Esophagus squamous epithelium (tissue), 4 donors: ENCODE measurements around the gene CALN1.

Experiments
- POLR2A ChIP-seq, 4 donors: fragments of 450-650 bp; IDR thresholded peaks; one replicate each; pipeline ENCODE4 v1.6.1; 2017; ENCODE audit warnings: antibody characterized with exemption in 4 of 4, mild to moderate bottlenecking in 4 of 4, moderate library complexity in 3 of 4
- TF ChIP-seq, protein P1 (sequence below), 6 experiments: fragments of 450-650 bp in 4 of 6; fragments of 200-600 bp in 2 of 6; sonication (generic) in 2 of 6; IDR thresholded peaks; one replicate each; pipeline ENCODE4 v1.5.1; 2016 to 2019; ENCODE audit warnings: antibody characterized with exemption in 6 of 6, mild to moderate bottlenecking in 4 of 6, moderate library complexity in 4 of 6

GRCh38 chr7:72317341-72317740, 94.8 kb downstream of the CALN1 start:
- TF ChIP-seq, protein P1, sequence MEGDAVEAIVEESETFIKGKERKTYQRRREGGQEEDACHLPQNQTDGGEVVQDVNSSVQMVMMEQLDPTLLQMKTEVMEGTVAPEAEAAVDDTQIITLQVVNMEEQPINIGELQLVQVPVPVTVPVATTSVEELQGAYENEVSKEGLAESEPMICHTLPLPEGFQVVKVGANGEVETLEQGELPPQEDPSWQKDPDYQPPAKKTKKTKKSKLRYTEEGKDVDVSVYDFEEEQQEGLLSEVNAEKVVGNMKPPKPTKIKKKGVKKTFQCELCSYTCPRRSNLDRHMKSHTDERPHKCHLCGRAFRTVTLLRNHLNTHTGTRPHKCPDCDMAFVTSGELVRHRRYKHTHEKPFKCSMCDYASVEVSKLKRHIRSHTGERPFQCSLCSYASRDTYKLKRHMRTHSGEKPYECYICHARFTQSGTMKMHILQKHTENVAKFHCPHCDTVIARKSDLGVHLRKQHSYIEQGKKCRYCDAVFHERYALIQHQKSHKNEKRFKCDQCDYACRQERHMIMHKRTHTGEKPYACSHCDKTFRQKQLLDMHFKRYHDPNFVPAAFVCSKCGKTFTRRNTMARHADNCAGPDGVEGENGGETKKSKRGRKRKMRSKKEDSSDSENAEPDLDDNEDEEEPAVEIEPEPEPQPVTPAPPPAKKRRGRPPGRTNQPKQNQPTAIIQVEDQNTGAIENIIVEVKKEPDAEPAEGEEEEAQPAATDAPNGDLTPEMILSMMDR (IDR thresholded peaks at IDR 0.05) = no peak
- TF ChIP-seq POLR2A (IDR thresholded peaks at IDR 0.05) = no peak
